Panc1 (cell line): ENCODE measurements around the gene KHSRP.

Source experiments
- POLR2AphosphoS5 ChIP-seq: IDR thresholded peaks from 2 replicates; pipeline ENCODE4 v1.6.1; 2012; ENCODE audit warnings: mild to moderate bottlenecking, low read depth, low read length, moderate library complexity
- TF ChIP-seq, protein P1 (sequence below): fragments of 450-650 bp; IDR thresholded peaks from 2 replicates; pipeline ENCODE4 v1.5.1; 2017; ENCODE audit warnings: mild to moderate bottlenecking

DNA sequence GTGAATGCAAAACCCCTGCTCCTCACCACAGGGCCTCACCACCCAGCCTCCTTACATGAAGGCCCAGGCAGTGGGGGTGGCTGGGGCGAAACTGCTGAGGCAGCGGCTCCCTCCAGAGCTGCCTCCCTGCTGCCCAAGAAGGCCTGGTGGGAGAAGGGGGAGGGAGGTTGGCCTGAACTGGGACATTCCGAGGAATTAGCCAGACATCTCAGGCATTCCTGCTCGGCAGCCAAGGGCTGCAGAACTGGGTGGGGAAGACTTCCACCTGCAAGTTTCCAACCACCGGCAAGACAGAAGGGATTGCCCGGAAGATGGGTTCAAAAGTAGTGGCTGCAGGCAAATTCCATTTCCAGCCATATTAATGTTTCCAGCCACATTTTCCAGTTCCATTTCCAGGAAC is 46.6 kb downstream of the KHSRP start:
- TF ChIP-seq POLR2AphosphoS5: no peak
- TF ChIP-seq, protein P1, sequence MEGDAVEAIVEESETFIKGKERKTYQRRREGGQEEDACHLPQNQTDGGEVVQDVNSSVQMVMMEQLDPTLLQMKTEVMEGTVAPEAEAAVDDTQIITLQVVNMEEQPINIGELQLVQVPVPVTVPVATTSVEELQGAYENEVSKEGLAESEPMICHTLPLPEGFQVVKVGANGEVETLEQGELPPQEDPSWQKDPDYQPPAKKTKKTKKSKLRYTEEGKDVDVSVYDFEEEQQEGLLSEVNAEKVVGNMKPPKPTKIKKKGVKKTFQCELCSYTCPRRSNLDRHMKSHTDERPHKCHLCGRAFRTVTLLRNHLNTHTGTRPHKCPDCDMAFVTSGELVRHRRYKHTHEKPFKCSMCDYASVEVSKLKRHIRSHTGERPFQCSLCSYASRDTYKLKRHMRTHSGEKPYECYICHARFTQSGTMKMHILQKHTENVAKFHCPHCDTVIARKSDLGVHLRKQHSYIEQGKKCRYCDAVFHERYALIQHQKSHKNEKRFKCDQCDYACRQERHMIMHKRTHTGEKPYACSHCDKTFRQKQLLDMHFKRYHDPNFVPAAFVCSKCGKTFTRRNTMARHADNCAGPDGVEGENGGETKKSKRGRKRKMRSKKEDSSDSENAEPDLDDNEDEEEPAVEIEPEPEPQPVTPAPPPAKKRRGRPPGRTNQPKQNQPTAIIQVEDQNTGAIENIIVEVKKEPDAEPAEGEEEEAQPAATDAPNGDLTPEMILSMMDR: no peak
